Activated naive CD8-positive, alpha-beta T cell (primary cell): ENCODE results near the gene PCDHA7.
"Not testable (repeated sequence)": the region's sequence is repeated elsewhere in the genome, so short reads cannot be mapped to it uniquely, and the experiment has no call there.

ENCODE experiments used
- H3K27ac Mint-ChIP-seq: one replicate; pipeline ENCODE4 v1.8.0; 2021; ENCODE audit warnings: mixed read lengths
- H3K27me3 Mint-ChIP-seq: one replicate; pipeline ENCODE4 v1.8.0; 2021; ENCODE audit warnings: mixed read lengths
- H3K36me3 Mint-ChIP-seq: one replicate; pipeline ENCODE4 v1.8.0; 2021; ENCODE audit warnings: mixed read lengths
- H3K4me1 Mint-ChIP-seq: one replicate; pipeline ENCODE4 v1.8.0; 2021; ENCODE audit warnings: low read depth, mixed read lengths
- H3K4me3 Mint-ChIP-seq: one replicate; pipeline ENCODE4 v1.8.0; 2021; ENCODE audit warnings: mild to moderate bottlenecking, mixed read lengths
- H3K9me3 Mint-ChIP-seq: one replicate; pipeline ENCODE4 v1.8.0; 2021; ENCODE audit warnings: low read depth, mixed read lengths

The PCDHA7 gene

DNA sequence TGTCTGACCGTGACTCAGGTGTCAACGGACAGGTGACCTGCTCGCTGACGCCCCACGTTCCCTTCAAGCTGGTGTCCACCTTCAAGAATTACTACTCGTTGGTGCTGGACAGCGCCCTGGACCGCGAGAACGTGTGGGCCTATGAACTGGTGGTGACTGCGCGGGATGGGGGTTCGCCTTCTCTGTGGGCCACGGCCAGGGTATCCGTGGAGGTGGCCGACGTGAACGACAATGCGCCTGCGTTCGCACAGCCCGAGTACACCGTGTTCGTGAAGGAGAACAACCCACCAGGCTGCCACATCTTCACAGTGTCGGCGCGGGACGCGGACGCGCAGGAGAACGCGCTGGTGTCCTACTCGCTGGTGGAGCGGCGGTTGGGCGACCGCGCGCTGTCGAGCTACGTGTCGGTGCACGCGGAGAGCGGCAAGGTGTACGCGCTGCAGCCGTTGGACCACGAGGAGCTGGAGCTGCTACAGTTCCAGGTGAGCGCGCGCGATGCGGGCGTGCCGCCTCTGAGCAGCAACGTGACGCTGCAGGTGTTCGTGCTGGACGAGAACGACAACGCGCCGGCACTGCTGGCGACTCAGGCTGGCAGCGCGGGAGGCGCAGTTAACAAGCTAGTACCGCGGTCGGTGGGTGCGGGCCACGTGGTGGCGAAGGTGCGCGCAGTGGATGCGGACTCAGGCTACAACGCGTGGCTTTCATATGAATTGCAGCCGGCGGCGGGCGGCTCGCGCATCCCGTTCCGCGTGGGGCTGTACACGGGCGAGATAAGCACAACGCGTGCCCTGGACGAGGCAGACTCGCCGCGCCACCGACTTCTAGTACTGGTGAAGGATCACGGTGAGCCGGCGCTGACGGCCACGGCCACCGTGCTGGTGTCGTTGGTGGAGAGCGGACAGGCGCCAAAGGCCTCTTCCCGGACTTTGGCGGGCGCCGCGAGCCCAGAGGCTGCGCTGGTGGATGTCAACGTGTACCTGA is 36.4 kb downstream of the PCDHA7 start:
- Mint-ChIP-seq H3K4me1 (no peaks in the 10 kb centered on the region), H3K9me3 (peaks cover 21% of the 10 kb centered on the region), H3K4me3 (no peak overlapping the region), H3K36me3 (peaks cover 17% of the 10 kb centered on the region), H3K27me3 (peaks cover 39% of the 10 kb centered on the region), H3K27ac (no peak overlapping the region)

DNA sequence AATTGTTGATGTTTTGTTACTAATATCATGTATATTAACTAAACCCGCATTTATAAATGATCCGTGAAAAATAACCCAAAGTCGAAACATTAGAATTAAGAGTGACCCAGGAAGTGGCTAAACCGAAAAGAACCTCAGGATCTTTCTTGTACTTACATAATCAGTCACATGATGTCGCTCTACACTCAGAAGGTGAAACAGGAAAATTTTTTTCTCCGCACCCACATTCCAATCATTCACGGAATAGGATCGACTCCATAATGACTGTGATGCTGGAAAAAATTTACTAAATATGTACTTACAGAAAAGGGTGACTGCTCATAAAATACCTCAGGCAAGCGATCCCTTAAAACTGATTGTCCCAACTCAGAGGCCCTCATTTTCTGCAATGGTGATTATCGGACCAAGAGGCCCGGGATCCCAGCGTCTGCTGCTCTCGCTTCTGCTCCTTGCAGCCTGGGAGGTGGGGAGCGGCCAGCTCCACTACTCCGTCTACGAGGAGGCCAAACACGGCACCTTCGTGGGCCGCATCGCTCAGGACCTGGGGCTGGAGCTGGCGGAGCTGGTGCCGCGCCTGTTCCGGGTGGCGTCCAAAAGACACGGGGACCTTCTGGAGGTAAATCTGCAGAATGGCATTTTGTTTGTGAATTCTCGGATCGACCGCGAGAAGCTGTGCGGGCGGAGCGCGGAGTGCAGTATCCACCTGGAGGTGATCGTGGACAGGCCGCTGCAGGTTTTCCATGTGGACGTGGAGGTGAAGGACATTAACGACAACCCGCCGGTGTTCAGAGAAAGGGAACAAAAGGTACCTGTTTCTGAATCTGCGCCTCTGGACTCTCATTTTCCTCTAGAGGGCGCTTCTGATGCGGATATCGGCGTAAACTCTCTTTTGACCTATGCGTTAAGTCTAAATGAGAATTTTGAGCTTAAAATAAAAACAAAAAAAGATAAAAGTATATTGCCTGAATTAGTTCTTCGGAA is 41.3 kb downstream of the PCDHA7 start, which contains the start of gene PCDHA12:
PCDHA12 (plus strand) TSS at position 224 of the 981 bp plus-strand sequence; CDS start at position 389, 165 bp downstream.
- H3K27me3 Mint-ChIP-seq, result peaks cover 44% of the 10 kb centered on the region
- H3K9me3 Mint-ChIP-seq, result peaks cover 30% of the 10 kb centered on the region
- H3K4me3 Mint-ChIP-seq, result no peak within 1 kb of the TSS
- H3K36me3 Mint-ChIP-seq, result peaks cover 21% of the 10 kb centered on the region
- H3K4me1 Mint-ChIP-seq, result no peaks in the 10 kb centered on the region
- H3K27ac Mint-ChIP-seq, result no peak within 1 kb of the TSS

DNA sequence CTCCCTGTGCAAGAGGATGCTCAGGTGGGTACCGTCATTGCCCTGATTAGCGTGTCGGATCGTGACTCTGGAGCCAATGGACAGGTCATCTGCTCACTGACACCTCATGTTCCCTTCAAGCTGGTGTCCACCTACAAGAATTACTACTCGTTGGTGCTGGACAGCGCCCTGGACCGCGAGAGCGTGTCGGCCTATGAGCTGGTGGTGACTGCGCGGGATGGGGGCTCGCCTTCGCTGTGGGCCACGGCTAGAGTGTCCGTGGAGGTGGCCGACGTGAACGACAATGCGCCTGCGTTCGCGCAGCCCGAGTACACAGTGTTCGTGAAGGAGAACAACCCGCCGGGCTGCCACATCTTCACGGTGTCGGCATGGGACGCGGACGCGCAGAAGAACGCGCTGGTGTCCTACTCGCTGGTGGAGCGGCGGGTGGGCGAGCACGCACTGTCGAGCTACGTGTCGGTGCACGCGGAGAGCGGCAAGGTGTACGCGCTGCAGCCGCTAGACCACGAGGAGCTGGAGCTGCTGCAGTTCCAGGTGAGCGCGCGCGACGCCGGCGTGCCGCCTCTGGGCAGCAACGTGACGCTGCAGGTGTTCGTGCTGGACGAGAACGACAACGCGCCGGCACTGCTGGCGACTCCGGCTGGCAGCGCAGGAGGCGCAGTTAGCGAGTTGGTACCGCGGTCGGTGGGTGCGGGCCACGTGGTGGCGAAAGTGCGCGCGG is 42.6 kb downstream of the PCDHA7 start:
- not testable (repeated sequence) for H3K27ac Mint-ChIP-seq, H3K4me3 Mint-ChIP-seq, H3K4me1 Mint-ChIP-seq
- Mint-ChIP-seq H3K27me3 (peaks cover 53% of the 10 kb centered on the region), H3K36me3 (peaks cover 30% of the 10 kb centered on the region), H3K9me3 (peaks cover 40% of the 10 kb centered on the region)

DNA sequence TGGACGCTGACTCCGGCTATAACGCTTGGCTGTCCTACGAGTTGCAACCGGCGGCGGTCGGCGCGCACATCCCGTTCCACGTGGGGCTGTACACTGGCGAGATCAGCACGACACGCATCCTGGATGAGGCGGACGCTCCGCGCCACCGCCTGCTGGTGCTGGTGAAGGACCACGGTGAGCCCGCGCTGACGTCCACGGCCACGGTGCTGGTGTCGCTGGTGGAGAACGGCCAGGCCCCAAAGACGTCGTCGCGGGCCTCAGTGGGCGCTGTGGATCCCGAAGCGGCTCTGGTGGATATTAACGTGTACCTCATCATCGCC is 43.2 kb downstream of the PCDHA7 start:
- Mint-ChIP-seq H3K27me3 (peaks cover 52% of the 10 kb centered on the region), H3K27ac (no peak overlapping the region), H3K4me1 (peaks cover 2% of the 10 kb centered on the region), H3K9me3 (peaks cover 39% of the 10 kb centered on the region), H3K4me3 (no peak overlapping the region), H3K36me3 (peaks cover 31% of the 10 kb centered on the region)

DNA sequence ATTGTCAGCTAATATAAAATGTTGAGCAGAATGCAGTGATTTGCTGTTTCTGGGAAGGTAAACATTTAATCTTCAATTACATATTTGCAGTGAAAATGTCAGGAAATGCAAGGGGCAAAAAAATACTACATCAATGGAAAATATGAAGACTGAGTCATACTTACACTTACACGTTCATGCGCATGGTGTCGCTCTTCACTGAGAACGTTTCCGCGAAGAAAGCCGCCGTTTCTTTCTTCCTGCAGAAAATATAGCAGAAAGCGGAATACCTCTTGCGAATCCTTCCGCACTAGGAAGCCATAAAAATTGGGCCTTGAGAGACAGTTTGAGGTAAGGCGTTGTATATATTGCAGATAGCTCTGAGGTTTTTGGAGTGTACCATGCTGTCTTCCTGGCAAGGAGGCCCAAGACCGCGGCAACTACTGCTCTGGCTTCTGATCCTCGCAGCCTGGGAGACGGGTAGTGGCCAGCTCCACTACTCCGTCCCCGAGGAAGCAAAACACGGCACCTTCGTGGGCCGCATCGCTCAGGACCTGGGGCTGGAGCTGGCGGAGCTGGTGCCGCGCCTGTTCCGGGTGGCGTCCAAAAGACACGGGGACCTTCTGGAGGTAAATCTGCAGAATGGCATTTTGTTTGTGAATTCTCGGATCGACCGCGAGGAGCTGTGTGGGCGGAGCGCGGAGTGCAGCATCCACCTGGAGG is 48.0 kb downstream of the PCDHA7 start, which contains the start of gene PCDHA13:
PCDHA13 (plus strand) TSS at position 236 of the 702 bp plus-strand sequence; CDS start at position 381, 145 bp downstream.
- Mint-ChIP-seq H3K4me1 (peaks cover 2% of the 10 kb centered on the region), H3K27me3 (peaks cover 35% of the 10 kb centered on the region), H3K9me3 (peaks cover 35% of the 10 kb centered on the region), H3K36me3 (peaks cover 23% of the 10 kb centered on the region), H3K4me3 (no peak within 1 kb of the TSS), H3K27ac (no peak within 1 kb of the TSS)

DNA sequence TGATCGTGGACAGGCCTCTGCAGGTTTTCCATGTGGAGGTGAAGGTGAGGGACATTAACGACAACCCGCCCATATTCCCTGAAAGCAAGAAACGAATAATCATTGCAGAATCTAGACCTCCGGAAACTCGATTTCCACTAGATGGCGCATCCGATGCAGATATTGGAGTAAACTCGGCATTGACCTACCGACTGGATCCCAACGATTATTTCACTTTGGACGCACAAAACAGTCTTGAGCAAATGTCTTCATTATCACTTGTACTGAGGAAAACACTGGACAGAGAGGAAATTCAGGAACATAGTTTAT is 48.5 kb downstream of the PCDHA7 start:
- Mint-ChIP-seq H3K27me3 (peaks cover 37% of the 10 kb centered on the region), H3K9me3 (peaks cover 39% of the 10 kb centered on the region), H3K27ac (no peak overlapping the region), H3K36me3 (peaks cover 23% of the 10 kb centered on the region), H3K4me3 (no peak overlapping the region), H3K4me1 (peaks cover 2% of the 10 kb centered on the region)

DNA sequence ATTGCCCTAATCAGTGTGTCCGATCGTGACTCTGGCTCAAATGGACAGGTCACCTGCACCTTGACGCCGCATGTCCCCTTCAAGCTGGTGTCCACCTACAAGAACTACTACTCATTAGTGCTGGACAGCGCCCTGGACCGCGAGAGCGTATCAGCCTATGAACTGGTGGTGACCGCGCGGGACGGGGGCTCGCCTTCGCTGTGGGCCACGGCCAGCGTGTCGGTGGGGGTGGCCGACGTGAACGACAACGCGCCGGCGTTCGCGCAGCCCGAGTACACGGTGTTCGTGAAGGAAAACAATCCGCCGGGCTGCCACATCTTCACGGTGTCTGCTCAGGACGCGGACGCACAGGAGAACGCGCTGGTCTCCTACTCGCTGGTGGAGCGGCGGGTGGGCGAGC is 49.3 kb downstream of the PCDHA7 start:
- peaks cover 23% of the 10 kb centered on the region for H3K36me3 Mint-ChIP-seq
- no peak overlapping the region for H3K27ac Mint-ChIP-seq
- H3K9me3 Mint-ChIP-seq, result peaks cover 39% of the 10 kb centered on the region
- H3K27me3 Mint-ChIP-seq, result peaks cover 38% of the 10 kb centered on the region
- H3K4me3 Mint-ChIP-seq, result no peak overlapping the region
- H3K4me1 Mint-ChIP-seq, result peaks cover 2% of the 10 kb centered on the region

DNA sequence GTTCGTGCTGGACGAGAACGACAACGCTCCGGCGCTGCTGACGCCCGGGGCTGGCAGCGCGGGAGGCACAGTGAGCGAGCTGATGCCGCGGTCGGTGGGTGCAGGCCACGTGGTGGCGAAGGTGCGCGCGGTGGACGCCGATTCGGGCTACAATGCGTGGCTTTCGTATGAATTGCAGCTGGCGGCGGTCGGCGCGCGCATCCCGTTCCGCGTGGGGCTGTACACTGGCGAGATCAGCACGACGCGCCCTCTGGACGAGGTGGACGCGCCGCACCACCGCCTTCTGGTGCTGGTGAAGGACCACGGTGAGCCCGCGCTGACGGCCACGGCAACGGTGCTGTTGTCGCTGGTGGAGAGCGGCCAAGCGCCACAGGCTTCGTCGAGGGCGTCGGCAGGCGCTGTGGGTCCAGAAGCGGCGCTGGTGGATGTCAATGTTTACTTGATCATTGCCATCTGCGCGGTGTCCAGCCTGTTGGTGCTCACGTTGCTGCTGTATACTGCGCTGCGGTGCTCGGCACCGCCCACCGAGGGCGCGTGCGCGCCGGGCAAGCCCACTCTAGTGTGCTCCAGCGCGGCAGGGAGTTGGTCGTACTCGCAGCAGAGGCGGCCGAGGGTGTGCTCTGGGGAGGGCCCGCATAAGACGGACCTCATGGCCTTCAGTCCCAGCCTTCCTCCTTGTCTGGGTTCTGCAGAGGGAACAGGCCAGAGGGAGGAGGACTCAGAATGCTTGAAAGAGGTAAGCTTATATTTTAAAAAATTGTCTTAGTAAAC is 50.0 kb downstream of the PCDHA7 start:
- Mint-ChIP-seq H3K27me3 (peaks cover 34% of the 10 kb centered on the region), H3K4me3 (no peak overlapping the region), H3K9me3 (peaks cover 35% of the 10 kb centered on the region), H3K4me1 (peaks cover 2% of the 10 kb centered on the region), H3K27ac (no peak overlapping the region), H3K36me3 (peaks cover 20% of the 10 kb centered on the region)
